Measurements from ENCODE around the gene ATXN1. TPM values are rescaled to one million over a fixed set of nuclear protein-coding genes. Genes with fewer than 3 reads are reported as not detected.

Gene ATXN1
- total RNA-seq (2022) (16.5 and 34.5 TPM in 2 replicates), Bru-seq, nascent RNA (percentile 83 among the genes with signal in this experiment), BruChase-seq, experiment 1, labeled RNA remaining after a 6-hour chase (percentile 74 among the genes with signal in this experiment), BruChase-seq, experiment 2, labeled RNA remaining after a 2-hour chase (percentile 77 among the genes with signal in this experiment)
- long read RNA-seq, partial matches to known transcripts, result 0 of 4 reads
- long read RNA-seq, other reads (novel, unspliced or antisense), result 3 of 4 reads

GRCh38 chr6:16760516-16761470 lies at the start of gene ATXN1:
TSS of gene ATXN1 (minus strand) at chr6:16761460.
- CTCF ChIA-PET, result interaction anchor here (0.5 to 5.0 kb wide), 12 partner anchors 9 to 432 kb away, joined by 3 to 90 read pairs (median 6); no protein-coding TSS in a partner anchor
- POLR2A ChIA-PET, result interaction anchor here (0.6 to 4.1 kb wide), 23 partner anchors 9 to 1746 kb away, joined by 3 to 79 read pairs (median 7); no protein-coding TSS in a partner anchor
- no peak for TF ChIP-seq CTCF (IDR thresholded peaks at IDR 0.05; ENCODE audit: unreplicated experiment)
- Mint-ChIP-seq H3K36me3 (ENCODE audit: insufficient read depth, unreplicated experiment) (no peaks in the 10 kb centered on the region), H3K4me1 (ENCODE audit: insufficient read depth, unreplicated experiment) (peaks cover 13% of the 10 kb centered on the region), H3K27ac (ENCODE audit: low read depth, unreplicated experiment) (peak within 1 kb of the TSS; percentile 98), H3K9me3 (ENCODE audit: unreplicated experiment) (no peaks in the 10 kb centered on the region), H3K27me3 (ENCODE audit: insufficient read depth, unreplicated experiment) (no peaks in the 10 kb centered on the region), H3K4me3 (ENCODE audit: unreplicated experiment) (peak within 1 kb of the TSS; percentile 90)
- peak; percentile 53 for DNase-seq (ENCODE audit: unreplicated experiment)
- BruUV-seq (replicated peaks), result TSS peak; percentile 26
- intact Hi-C loops (cut with micrococcal nuclease), result loop anchor here (1.0 to 10.0 kb wide), 7 partner anchors 19 to 428 kb away; no protein-coding TSS in a partner anchor

GRCh38 chr6:16810411-16810810 lies 49.2 kb upstream of the ATXN1 start:
- DNase-seq (ENCODE audit: unreplicated experiment), result no peak
- H3K9me3 Mint-ChIP-seq (ENCODE audit: unreplicated experiment), result peaks cover 37% of the 10 kb centered on the region
- no peaks in the 10 kb centered on the region for H3K27me3 Mint-ChIP-seq (ENCODE audit: insufficient read depth, unreplicated experiment)
- ChIA-PET POLR2A (interaction anchor here (0.6 kb wide), 1 partner anchor 15 kb away, joined by 4 read pairs; no protein-coding TSS in a partner anchor), CTCF (interaction anchor here (0.7 to 1.0 kb wide), 4 partner anchors 39 to 299 kb away, joined by 3 to 4 read pairs (median 4); no protein-coding TSS in a partner anchor)
- BruUV-seq (replicated peaks), result no TSS peak
- H3K4me1 Mint-ChIP-seq (ENCODE audit: insufficient read depth, unreplicated experiment), result no peaks in the 10 kb centered on the region
- no peak overlapping the region for H3K4me3 Mint-ChIP-seq (ENCODE audit: unreplicated experiment)
- no peak for TF ChIP-seq CTCF (IDR thresholded peaks at IDR 0.05; ENCODE audit: unreplicated experiment)
- peaks cover 5% of the 10 kb centered on the region for H3K36me3 Mint-ChIP-seq (ENCODE audit: insufficient read depth, unreplicated experiment)
- intact Hi-C loops (cut with micrococcal nuclease), result no loop called here
- H3K27ac Mint-ChIP-seq (ENCODE audit: low read depth, unreplicated experiment), result no peak overlapping the region

GRCh38 chr6:16809753-16810358 lies 48.6 kb upstream of the ATXN1 start:
- no peak overlapping the region for H3K4me3 Mint-ChIP-seq (ENCODE audit: unreplicated experiment)
- ChIA-PET POLR2A (interaction anchor here (0.6 kb wide), 1 partner anchor 16 kb away, joined by 4 read pairs; no protein-coding TSS in a partner anchor), CTCF (interaction anchor here (0.6 to 1.0 kb wide), 5 partner anchors 35 to 298 kb away, joined by 3 to 4 read pairs (median 3); no protein-coding TSS in a partner anchor)
- intact Hi-C loops (cut with micrococcal nuclease), result no loop called here
- TF ChIP-seq CTCF (IDR thresholded peaks at IDR 0.05; ENCODE audit: unreplicated experiment), result no peak
- DNase-seq (ENCODE audit: unreplicated experiment), result no peak
- no TSS peak for BruUV-seq (replicated peaks)
- no peaks in the 10 kb centered on the region for H3K27me3 Mint-ChIP-seq (ENCODE audit: insufficient read depth, unreplicated experiment)
- no peaks in the 10 kb centered on the region for H3K4me1 Mint-ChIP-seq (ENCODE audit: insufficient read depth, unreplicated experiment)
- no peak overlapping the region for H3K27ac Mint-ChIP-seq (ENCODE audit: low read depth, unreplicated experiment)
- peaks cover 37% of the 10 kb centered on the region for H3K9me3 Mint-ChIP-seq (ENCODE audit: unreplicated experiment)
- H3K36me3 Mint-ChIP-seq (ENCODE audit: insufficient read depth, unreplicated experiment), result peaks cover 5% of the 10 kb centered on the region
